Superior temporal gyrus (tissue), 1 donor: Measurements from ENCODE around the gene KANK3.
"Not testable (repeated sequence)": the region's sequence is repeated elsewhere in the genome, so short reads cannot be mapped to it uniquely, and the experiment has no call there.

Source experiments
- DNase-seq: peaks from one replicate; pipeline ENCODE4 v3.0.0-alpha.2; 2016; ENCODE audit errors: extremely low spot score

The KANK3 gene

DNA sequence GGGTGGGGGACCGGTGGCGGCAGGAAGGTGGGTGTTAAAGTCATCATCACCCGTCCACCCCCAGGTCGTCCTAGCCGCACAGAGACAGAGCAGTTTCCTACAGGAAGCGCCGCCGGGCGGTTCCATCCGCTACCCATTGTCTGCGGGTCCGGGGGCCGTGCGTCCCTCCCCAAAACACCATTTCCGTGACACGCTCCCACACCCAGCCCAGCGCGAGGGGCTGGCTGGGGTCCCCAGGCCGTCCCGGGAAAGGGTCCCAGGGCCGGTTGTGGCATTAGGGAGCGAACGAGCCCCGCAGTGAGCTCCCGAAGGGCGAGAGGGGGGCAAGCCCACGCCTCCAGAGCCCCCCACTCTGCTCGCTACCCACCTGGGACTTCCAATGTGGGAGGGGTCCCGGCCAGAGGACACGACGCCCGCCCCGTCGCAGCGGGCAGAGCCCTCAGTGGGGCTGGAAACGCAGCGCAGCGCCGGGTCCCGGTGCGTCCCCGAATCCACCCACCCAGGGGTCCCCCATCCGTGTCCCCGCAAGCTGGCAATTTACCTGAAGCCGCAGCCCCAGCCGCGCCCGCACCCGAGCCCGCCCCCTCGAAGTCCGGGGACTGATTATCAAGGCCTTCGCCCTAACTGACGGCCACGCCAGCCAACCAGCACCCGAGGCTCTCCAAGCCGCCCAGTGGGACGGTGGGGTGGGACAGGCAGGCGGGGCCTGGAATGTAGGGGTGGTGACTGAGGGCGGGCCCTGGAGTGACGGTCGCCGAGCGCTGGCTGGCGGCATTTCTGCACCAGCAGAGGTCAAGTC lies at the start of gene KANK3:
Gene KANK3 (minus strand): TSS at position 579 of the 799 bp plus-strand sequence. CDS start 5,434 bp downstream, outside the sequence.
- peak; percentile 87 for DNase-seq

- DNase-seq = no peak
Measured at GRCh38 chr19:8392017-8392591, 49.0 kb upstream of the KANK3 start.

GRCh38 chr19:8391198-8392016 lies 48.3 kb upstream of the KANK3 start:
- no peak for DNase-seq

GRCh38 chr19:8390617-8390981 lies 47.5 kb upstream of the KANK3 start:
- peak; percentile 90 for DNase-seq

DNA sequence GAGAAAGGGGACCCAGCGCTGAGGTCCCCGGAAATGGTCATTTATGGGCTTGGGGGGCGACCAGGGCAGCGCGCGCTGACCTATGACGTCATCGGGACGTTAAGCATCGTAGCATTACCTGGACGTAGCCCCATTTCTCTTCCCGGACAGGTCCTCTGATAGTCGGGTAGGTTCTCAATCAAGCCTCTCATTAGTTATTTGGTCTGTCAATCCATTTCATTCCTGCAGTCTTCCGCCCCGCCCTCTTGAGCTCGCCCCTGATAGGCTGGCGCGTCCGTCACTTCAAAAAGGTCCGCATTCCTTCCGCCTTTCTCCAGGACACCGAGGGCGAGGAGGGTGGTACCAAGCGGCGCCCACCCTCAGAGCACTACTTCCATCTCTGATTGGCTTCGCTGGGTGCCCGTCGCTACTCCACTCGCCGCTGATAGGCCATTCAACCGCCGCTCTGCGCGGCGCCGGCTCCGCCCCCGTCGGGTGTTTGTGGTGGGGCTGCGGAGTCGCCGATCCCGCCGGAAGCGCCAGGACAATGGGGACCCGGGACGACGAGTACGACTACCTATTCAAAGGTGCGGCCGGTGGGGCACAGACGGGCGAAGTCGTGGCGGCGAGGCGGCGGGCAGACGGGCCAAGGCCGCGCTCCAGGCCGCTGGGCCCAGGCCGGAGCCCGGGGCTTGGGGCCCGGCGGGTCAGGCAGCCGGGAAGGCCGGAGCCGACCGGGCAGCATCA lies 47.0 kb upstream of the KANK3 start, which contains the start of gene RAB11B:
Gene RAB11B (plus strand): TSS at position 470 of the 726 bp plus-strand sequence. CDS start 57 bp downstream, at position 527.
- DNase-seq = peak; percentile 100

- no peak for DNase-seq
Measured at GRCh38 chr19:8388612-8388958, 45.5 kb upstream of the KANK3 start.

GRCh38 chr19:8387688-8388611 lies 44.9 kb upstream of the KANK3 start:
- DNase-seq = no peak

DNA sequence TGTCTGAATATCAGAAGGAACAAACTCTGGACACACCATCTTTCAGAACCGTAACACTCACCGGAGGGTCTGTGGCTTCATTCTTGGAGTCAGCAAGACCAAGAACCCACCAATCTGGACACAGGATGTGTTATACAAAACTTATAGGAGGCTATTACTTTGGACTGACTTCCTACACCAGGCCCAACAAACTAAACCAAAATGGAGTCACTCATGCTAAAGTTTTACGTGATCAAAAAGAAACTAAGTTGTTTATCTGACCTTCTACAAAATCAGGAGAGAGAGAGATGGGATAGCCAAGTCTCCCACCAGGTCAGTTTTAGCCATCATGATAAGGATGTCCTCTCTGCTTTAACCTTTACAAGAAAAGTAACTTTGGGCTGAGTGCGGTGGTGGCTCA lies 43.9 kb upstream of the KANK3 start:
- no peak for DNase-seq

DNA sequence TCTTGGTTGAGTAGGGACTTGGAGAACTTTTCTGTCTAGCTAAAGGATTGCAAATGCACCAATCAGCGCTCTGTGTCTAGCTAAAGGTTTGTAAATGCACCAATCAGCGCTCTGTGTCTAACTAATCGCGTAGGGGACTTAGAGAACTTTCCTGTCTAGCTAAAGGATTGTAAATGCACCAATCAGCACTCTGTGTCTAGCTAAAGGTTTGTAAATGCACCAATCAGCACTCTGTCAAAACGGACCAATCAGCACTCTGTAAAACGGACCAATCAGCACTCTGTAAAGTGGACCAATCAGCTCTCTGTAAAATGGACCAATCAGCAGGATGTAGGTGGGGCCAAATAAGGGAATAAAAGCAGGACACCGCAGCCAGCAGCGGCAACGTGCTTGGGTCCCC lies 43.4 kb upstream of the KANK3 start:
- not testable (repeated sequence) for DNase-seq

DNA sequence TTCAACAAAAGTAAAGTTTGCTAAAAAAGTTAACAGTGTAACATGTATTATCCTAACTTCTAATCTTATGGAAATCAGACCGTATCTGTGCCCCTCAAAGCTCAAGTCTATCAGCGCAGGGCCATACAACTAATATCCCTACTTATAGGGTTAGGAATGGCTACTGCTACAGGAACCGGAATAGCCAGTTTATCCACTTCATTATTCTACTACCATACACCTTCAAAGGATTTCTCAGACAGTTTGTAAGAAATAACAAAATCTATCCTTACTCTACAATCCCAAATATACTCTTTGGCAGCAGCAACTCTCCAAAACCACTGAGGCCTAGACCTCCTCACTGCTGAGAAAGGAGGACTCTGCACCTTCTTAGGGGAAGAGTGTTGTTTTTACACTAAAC lies 42.5 kb upstream of the KANK3 start:
- DNase-seq = not testable (repeated sequence)

DNA sequence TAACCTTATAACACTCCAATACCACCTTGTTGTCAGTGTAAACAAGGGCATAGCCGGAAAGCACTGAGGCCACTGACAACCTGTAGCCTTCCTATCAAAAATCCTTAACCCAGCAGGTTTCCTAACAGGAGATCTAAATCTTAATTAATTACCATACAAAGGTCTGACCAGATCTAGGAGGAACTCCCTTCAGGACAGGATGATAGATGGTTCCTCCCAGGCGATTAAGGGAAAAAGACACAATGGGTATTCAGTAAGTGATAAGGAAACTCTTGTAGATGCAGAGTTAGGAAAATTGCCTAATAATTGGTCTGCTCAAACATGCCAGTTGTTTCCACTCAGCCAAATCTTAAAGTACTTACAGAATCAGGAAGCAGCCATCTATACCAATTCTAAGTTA lies 42.0 kb upstream of the KANK3 start:
- not testable (repeated sequence) for DNase-seq

DNA sequence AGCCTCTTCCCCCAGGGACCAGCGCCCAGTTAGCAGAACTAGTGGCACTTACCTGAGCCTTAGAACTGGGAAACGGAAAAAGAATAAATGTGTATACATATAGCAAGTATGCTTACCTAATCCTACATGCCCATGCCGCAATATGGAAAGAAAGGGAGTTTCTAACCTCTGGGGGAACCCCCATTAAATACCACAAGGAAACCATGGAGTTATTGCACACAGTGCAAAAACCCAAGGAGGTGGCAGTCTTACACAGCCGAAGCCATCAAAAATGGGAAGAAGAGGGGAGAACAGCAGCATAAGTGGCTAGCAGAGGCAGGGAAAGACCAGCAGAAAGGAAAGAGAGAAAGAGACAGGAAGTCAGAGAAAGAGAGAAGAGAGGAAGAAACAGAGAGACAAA lies 41.5 kb upstream of the KANK3 start:
- not testable (repeated sequence) for DNase-seq

DNA sequence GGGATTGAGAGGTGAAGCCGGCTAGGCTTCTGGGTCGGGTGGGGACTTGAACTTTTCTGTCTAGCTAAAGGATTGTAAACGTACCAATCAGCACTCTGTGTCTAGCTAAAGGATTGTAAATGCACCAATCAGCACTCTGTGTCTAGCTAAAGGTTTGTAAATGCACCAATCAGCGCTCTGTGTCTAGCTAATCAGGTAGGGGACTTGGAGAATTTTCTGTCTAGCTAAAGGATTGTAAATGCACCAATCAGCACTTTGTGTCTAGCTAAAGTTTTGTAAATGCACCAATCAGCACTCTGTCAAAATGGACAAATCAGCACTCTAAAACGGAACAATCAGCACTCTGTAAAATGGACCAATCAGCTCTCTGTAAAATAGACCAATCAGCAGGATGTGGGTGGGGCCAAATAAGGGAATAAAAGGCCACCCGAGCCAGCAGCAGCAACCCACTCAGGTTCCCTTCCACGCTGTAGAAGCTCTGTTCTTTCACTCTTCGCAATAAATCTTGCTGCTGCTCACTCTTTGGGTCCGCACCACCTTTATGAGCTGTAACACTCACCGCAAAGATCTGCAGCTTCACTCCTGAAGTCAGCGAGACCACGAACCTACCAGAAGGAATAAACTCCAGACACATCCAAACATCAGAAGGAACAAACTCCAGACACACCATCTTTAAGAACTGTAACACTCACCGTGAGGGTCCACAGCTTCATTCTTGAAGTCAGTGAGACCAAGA lies 36.3 kb upstream of the KANK3 start:
- DNase-seq = not testable (repeated sequence)

DNA sequence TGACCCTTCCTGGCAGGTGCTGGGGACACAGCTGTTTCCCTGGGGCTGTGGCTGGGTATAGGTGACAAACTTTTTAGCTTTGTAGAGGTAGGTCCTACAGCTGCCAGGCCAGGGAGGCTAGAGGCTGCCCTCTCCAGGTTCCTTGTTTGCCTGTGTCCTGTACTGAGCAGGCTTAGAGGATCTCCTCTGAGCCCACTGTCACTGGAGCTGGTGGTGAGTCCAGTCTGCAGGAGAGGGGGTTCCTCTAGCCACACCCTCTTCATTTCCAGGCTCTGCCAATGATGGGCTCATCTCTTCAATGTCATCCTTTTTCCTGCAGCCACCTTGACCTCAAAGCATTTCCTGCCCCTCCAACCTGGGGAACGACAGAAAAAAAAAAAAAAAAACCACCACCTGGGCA lies 34.5 kb upstream of the KANK3 start:
- no peak for DNase-seq

- not testable (repeated sequence) for DNase-seq
Measured at GRCh38 chr19:8376373-8376974, 33.4 kb upstream of the KANK3 start.

- not testable (repeated sequence) for DNase-seq
Measured at GRCh38 chr19:8375766-8376165, 32.7 kb upstream of the KANK3 start.

- DNase-seq = no peak
Measured at GRCh38 chr19:8373867-8374813, 31.1 kb upstream of the KANK3 start.

GRCh38 chr19:8371011-8371804 lies 28.1 kb upstream of the KANK3 start:
- DNase-seq = no peak
